AG20443 (cell line): Measurements from ENCODE around the gene SRP72.

Experiments used
- DNase-seq: peaks from one replicate; pipeline ENCODE4 v3.0.0; 2012; ENCODE audit warnings: low spot score, mixed read lengths

The SRP72 gene

GRCh38 chr4:56465599-56466295 lies 1.7 kb upstream of the SRP72 start:
- peak; percentile 11 for DNase-seq

DNA sequence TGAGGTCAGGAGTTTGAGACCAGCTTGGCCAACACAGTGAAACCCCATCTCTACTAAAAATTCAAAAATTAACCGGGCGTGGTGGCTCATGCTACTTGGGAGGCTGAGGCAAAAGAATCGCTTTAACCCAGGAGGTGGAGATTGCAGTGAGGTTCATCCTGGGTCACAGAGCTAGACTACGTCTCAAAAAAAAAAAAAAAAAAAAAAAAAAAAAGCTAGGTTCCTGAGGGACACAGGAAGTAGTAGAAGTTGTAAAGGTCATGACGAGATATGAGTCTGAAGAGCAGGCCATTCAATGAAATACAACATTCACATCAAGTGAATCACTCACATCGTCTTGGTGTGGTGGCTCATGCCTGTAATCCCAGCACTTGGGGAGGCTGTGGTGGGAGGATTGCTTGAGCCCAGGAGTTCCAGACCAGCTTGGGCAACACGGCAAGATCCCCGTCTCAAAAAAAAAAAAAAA lies 1.1 kb upstream of the SRP72 start:
- DNase-seq = peak; percentile 72

DNA sequence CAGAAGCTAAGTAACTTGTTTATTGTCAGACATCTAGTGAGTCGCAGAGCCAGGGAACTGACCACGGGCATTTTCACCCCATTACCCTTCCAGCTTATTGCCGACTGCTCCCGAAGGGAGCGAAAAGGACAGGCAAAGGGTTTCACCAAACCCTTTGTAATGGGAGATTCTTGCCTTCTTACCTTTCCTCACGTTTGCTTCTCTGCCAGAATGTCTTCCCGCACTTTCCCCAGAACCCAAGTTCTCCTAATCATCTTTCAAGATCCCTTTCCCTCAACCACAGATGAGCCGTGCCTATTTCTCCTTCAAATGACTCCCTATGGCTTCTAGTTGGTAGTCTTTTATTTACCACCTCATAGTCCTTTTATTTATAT lies 520 bp upstream of the SRP72 start:
- DNase-seq = peak; percentile 10

DNA sequence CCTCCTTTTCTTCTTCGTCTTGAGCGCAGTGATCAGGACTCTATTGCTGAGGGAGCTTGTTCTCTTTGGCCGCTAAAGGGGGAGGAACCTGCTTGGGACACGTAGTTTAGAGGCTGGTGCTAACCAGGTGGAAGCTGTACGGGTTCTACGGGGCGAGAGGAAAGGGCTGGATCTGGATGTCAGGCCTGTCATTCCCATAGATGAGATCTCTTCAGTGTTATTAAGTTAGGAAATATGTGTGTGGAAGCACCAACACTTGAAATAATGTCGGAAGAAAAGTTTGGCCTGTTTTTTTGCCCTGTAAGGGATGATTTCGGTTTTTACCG lies 643 bp downstream of the SRP72 start:
- DNase-seq = peak; percentile 33

GRCh38 chr4:56469489-56470210 lies 2.2 kb downstream of the SRP72 start:
- no peak for DNase-seq

GRCh38 chr4:56475917-56476316 lies 8.5 kb downstream of the SRP72 start:
- DNase-seq = no peak

DNA sequence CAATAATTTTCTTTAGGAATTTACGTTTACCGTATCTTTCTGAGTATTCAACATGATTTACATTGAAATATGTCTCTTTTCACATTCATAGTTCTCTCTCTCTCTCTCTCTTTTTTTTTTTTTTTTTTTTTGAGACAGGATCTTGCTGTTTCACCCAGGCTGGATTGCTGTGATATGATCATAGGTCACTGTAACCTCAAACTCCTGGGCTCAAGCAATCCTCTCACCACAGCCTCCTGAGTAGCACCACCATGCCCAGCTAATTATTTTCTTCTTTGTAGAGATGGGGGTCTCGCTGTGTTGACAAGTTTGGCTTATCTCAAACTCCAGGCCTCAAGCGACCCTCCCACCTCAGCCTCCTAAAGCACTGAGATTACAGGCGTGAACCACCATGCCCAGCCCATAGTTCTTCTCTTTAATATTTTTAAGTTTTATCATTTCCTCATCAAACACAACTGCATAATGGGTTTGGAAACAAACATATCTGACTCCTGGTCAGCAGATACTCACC lies 9.8 kb downstream of the SRP72 start:
- no peak for DNase-seq

DNA sequence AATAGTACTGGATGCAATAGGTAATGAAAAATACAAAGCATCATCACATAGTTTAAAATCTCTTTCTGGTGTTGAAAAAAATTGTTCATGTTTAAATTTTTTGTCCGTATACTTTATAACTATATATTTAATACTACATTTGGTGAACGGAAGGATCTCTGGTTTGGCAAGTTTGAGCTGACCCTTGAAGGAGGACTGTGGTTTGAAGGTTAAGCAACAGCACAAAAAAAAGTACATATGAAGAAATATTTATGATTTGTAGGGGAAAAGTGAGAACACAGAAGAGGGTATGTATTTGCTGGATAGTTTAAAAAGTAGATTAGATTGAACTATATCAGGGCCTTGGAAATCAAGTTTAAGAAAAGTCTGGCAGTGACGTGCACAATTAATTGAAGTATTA lies 13.3 kb downstream of the SRP72 start:
- DNase-seq = no peak

- no peak for DNase-seq
Measured at GRCh38 chr4:56496241-56496640, 28.8 kb downstream of the SRP72 start.

DNA sequence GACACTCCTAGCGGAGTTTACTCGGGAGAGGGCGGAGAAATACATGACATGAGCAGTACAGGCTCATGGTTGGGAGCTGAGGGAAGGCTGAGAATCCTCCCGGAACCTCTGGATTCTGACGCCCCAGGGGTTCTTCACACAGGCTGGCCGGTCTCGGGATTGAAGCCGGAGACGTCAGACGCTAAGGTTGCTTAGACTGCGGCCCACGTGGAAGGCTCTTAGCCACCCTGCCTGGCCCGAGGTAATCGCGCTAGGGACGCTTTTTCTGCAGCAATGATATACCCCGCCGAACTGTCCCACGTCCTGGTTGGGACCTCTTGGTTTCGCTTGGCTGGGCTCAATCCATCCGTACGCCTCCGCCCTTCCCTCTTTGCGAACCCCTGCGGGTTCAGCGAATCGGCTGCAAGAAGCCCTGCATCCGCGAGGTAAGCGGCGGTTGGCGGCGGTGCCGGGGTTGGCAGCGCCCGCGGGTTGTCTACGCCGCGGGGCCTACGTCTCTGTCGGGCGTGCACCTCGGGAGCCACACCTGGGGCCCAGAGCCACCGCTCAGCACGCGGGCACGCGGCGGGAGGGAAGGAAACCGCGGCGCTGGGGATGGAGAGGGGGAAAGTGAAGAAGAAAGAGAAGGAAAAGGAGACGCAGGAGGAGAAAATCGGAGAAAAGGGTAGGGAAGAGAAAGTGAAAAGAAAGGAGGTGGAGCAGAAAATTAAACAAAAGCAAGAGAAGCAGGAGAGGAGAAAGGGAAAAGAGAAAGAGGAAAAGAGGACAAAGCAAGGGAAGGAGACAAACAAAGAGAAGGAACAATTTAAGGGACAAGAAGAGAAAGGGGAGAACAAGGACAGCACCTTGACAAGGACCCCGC lies 38.1 kb downstream of the SRP72 start, which contains the start of gene ARL9:
Gene ARL9 (plus strand): TSS at position 523 of the 862 bp plus-strand sequence. CDS start 72 bp downstream, at position 595.
- peak; percentile 74 for DNase-seq

DNA sequence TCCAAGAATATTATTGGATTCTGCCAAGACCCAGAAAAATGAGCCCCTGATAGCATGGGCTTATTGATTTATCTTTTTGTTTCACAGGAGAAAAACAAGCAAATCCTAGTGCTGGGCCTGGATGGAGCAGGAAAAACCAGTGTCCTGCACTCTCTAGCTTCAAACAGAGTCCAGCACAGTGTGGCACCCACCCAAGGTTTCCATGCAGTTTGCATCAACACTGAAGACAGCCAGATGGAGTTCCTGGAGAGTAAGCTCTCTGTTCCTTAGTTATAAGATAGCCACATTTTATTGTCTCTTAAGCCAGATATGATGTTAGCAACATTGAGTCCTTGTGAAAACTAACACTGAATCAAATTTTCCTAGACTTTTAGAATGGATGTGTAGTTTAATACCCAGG lies 43.7 kb downstream of the SRP72 start:
- DNase-seq = no peak

DNA sequence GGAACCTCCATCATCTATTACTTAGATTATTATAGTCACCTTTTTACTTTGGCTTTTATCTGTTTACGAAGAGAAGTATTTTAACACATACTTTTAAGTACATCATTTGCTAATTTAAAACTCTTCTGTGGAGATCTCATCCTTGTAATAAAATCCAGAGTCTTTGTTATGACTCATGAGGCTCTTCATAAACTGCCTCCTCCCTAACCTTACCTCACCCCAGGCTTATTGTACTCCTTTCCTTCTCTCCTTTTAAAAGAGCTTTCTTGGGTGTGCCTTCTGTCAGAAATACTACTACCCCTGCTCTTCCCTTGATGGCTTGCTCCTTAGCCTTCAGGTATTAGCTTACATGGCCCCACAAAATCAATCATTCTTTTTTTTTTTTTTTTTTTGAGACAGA lies 44.7 kb downstream of the SRP72 start:
- DNase-seq = peak; percentile 55

DNA sequence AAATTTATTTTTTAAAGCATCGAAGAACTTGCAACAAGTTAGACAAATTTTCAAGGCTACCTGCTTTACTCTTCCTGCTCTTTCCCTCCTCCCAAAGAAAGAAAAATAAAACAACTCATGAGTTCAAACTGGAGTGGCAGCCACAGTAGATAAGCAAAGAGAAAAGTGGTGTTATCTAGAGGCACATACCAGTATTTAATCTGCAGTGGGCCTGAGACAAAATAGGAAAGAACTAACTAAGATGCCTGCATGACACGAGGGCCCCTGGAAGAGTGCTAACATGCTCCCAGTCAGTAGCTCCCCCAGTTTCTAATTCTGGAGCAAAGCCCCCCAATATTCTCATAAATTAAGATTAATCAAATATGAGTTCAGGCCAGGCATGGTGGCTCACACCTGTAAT lies 46.1 kb downstream of the SRP72 start:
- no peak for DNase-seq

DNA sequence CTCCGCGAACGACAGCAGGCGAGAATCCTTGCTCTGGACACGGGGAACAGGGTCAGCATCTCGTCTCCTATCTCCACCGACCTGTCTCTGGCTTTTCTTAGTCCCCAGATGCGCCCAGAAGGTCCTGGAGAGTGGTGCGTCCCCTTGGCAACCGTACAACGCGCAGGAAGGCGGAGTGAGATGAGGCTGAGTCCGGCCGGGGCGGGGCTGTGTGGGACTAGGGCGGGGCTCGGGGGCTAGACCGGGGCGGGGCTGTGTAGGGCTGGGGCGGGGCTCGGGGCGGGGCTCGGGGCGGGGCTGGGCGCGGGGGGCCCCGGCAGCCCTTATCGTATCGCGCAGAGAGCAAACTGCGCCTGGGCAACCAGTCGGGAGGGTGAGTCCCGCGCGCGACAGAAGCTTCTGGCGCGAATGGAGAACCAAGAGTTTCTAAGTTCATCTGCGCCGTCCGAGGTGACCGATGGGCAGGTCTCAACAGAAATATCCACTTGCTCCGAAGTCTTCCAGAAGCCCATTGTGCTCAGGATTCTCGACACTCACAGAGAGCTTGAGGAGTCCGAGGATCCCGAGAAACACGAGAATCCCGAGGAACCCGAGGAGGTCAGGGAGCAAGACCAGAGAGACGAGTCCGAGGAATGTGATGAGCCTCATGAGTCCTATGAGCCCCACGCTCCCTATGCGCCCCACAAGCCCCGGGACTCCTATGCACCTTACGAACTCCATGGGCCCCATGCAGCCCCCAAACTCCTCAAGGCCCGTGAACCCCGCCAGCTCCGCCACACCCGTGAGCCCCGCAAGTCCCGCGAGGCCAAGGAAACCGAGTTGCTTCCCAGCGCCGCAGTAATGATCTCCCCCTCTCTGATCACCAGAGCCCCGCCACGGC lies 63.1 kb downstream of the SRP72 start:
- peak; percentile 94 for DNase-seq

DNA sequence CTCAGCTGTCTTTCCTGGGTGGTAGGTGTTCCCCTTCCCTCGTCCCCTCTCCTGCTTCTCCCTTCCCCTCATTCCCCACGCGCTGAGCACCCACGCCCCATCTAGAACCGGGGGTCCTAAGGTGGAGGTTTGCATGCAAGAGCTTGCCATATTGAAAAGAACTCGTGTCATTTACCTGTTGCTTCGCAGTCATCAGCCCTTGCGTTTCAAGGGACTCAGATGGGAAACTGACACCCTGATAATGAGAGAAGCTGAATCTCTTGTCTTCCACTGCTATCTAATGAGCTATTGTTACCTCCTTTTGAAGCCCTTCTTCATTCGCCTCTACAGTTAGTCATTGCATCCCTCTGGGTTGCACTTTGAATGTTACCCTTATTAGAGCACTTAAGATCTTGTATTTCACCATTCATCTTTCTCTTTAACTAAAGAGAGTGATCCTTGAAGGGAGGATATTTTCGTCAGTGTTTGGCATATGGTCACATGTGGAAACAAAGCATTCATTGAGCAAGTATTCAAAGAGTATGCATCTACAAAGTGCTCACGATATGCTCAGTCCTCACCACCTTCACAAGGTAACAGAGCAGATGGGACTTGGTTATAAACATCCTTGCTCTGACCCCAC lies 63.8 kb downstream of the SRP72 start:
- no peak for DNase-seq

DNA sequence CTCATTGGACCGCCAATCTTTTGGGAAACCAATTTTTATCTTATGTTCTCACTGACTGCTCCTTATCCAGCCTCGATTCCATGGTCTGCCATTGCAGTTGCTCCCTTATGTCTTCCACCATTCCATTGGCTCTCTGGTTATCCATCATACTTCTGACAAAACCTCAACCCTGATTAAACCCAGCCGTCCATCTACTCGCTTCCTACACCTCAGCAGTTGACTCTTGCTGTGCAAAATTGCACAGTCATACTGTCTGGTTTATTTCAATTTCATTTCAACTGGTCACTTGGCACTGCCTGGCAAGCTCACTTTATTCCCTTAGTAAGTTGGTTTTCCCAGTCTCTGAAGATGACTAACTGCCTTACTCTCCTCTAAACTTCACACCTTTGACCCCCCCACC lies 64.4 kb downstream of the SRP72 start:
- DNase-seq = no peak

DNA sequence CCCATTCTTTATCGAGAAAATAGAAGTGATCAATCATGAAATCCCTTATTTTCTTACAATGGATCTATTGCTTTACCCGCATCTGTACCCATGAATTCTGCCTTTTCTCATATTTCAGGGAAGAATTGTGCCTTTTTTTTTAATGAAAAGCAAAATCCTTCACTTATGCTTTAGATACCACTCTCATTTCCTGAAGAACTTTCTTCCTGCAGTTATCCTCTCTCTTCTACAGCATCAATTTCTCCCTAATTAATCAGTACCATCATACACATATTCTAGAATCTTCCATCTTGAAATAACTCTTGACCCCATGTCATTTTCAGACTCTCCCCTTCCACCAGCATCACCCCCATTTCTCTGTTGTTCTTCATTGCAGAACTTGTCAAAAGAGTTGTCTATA lies 64.8 kb downstream of the SRP72 start:
- DNase-seq = no peak

DNA sequence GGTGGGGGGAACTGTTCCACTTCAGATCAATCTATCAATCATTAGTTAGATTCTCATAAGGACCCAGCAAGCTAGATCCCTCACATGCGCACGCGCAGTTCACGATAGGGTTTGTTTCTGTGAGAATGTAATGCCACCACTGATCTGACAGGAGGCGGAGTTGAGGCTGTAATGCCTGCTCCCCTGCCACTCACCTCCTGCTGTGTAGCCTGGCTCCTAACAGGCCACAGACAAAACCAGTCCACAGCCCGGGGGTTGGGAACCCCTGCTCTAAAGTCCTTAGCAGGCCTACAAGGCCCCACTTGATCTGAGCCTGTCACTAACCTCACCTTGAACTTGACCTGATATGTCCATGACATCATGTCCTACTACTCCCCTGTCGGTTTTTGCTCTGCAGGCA lies 68.5 kb downstream of the SRP72 start:
- no peak for DNase-seq

- no peak for DNase-seq
Measured at GRCh38 chr4:56537147-56537546, 69.7 kb downstream of the SRP72 start.

GRCh38 chr4:56540826-56541225 lies 73.4 kb downstream of the SRP72 start:
- DNase-seq = no peak

- DNase-seq = peak; percentile 94
Measured at GRCh38 chr4:56544573-56545131, 77.2 kb downstream of the SRP72 start.
